ENCODE data around the gene PCYT2. TPM values are rescaled to one million over a fixed set of nuclear protein-coding genes. Genes with fewer than 3 reads are reported as not detected.

PCYT2 gene
- total RNA-seq, 2 donors from 2014 or later: 10.1 to 26.8 TPM

DNA sequence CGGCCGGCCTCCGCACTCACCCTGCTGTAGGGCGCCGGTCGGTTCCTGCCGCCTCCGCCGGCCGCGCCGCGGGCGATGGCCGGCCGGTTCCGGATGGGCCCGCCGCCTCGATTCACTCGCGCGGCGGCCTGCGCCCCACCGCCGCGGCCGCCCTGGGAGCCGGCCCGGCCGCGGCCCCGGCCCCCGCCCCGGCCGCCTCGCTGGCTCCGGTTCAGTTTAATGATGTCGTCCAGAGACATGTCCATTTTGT is 20.0 kb downstream of the PCYT2 start:
- H3K27ac Mint-ChIP-seq: peak overlapping the region; percentile 93
- ATAC-seq (replicated peaks): peak; percentile 9
- no peaks in the 10 kb centered on the region for H3K27me3 Mint-ChIP-seq
- peak overlapping the region; percentile 79 for H3K4me3 Mint-ChIP-seq
- H3K36me3 Mint-ChIP-seq (ENCODE audit: low read depth): peaks cover 86% of the 10 kb centered on the region
- peaks cover 12% of the 10 kb centered on the region for H3K4me1 Mint-ChIP-seq
- no peaks in the 10 kb centered on the region for H3K9me3 Mint-ChIP-seq

DNA sequence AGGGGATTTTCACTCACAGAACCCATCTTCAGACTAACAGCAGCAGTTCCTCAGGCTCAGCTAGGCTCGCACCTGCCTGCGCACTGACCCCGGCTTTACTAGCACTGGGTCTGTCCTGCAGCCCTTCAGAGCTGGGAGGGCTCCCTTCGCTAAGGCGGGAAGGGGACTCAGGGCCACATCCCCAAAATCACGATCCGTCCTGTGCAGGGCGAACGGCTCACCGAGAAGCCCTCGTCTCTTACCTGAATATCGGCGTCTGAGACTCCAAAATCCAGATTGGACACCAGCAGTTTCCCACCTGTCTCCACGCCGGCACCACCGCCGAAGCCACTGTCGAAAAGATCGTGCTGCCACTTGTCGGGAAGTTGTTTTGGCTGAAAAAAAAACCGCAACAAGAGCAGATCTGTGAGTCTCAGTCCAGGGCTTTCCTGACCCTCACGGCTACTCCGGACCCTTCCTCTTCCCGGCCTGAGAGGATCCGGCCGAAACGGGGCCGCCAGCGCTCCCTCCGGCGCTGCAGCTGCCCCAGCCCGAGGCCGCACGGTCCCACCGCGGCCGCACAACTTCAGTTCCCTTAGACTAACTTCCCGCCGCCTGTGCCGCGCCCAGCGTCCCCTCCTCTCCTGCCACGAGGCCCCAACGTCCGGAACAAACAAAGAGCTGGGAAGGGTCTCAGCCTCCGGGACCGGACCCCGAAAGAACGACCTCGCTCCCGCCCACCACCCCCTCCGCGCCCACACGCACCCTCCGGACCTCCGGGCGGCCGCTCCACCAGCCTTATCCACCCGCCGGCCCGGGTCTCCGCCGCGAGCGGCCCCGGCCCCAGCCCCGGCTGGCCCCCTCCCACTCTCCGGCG is 20.5 kb downstream of the PCYT2 start:
- H3K4me1 Mint-ChIP-seq: peaks cover 12% of the 10 kb centered on the region
- H3K9me3 Mint-ChIP-seq: no peaks in the 10 kb centered on the region
- no peak for ATAC-seq (replicated peaks)
- H3K4me3 Mint-ChIP-seq: peak overlapping the region; percentile 79
- peak overlapping the region; percentile 93 for H3K27ac Mint-ChIP-seq
- peaks cover 86% of the 10 kb centered on the region for H3K36me3 Mint-ChIP-seq (ENCODE audit: low read depth)
- no peaks in the 10 kb centered on the region for H3K27me3 Mint-ChIP-seq

DNA sequence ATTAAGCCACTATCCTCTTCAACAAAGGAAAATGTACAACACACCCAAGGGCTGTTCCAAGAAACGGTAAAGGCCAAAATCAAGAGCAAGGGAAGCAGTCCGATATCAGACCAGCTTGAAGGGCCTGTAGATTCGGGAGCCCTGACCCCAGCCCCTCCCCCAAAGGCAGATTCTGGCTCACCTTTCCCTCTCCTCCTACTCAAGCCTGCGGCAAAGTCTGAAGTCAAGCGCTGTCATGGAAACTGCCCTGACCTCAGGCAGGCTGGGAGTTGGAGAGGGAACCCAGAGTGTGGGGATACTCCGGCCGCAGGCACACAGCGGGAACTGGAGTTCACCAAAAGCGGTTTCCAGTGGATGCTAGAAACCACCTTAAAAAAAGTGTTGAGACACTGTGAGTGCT is 21.6 kb downstream of the PCYT2 start:
- peak overlapping the region; percentile 79 for H3K4me3 Mint-ChIP-seq
- peaks cover 86% of the 10 kb centered on the region for H3K36me3 Mint-ChIP-seq (ENCODE audit: low read depth)
- peaks cover 12% of the 10 kb centered on the region for H3K4me1 Mint-ChIP-seq
- H3K27me3 Mint-ChIP-seq: no peaks in the 10 kb centered on the region
- no peaks in the 10 kb centered on the region for H3K9me3 Mint-ChIP-seq
- no peak for ATAC-seq (replicated peaks)
- peak overlapping the region; percentile 63 for H3K27ac Mint-ChIP-seq

DNA sequence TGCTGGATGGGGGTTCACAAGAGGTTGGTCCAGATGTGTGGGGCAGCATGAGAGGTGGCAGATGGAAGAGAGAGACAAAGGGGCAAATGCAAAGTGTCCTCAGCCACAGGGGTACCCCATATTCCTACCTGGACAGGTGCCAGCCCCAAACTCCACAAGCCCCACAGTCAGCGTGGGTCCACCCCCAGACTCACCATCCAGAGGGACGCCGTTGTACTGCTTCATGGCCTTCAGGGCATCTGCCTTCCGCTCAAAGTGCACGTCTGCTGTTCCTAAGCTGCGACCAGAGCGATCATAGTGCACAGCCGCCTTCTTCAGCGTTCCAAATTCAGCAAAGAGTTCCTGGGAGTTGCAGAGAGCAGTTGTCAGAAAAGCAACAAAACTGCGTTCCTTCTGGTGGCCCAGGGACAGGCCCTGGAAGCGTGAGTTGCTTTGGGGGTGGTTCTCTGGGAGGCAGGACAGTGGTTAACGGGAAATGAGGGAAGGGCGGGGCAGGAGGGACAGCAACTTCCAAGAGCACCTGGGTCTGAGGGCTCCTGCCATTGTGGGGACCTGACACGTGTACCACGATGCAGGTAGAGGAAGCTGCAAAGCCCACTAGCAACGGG is 22.1 kb downstream of the PCYT2 start:
- no peak for ATAC-seq (replicated peaks)
- peaks cover 87% of the 10 kb centered on the region for H3K36me3 Mint-ChIP-seq (ENCODE audit: low read depth)
- peak overlapping the region; percentile 76 for H3K27ac Mint-ChIP-seq
- H3K4me3 Mint-ChIP-seq: peak overlapping the region; percentile 79
- H3K27me3 Mint-ChIP-seq: no peaks in the 10 kb centered on the region
- peaks cover 12% of the 10 kb centered on the region for H3K4me1 Mint-ChIP-seq
- H3K9me3 Mint-ChIP-seq: no peaks in the 10 kb centered on the region

DNA sequence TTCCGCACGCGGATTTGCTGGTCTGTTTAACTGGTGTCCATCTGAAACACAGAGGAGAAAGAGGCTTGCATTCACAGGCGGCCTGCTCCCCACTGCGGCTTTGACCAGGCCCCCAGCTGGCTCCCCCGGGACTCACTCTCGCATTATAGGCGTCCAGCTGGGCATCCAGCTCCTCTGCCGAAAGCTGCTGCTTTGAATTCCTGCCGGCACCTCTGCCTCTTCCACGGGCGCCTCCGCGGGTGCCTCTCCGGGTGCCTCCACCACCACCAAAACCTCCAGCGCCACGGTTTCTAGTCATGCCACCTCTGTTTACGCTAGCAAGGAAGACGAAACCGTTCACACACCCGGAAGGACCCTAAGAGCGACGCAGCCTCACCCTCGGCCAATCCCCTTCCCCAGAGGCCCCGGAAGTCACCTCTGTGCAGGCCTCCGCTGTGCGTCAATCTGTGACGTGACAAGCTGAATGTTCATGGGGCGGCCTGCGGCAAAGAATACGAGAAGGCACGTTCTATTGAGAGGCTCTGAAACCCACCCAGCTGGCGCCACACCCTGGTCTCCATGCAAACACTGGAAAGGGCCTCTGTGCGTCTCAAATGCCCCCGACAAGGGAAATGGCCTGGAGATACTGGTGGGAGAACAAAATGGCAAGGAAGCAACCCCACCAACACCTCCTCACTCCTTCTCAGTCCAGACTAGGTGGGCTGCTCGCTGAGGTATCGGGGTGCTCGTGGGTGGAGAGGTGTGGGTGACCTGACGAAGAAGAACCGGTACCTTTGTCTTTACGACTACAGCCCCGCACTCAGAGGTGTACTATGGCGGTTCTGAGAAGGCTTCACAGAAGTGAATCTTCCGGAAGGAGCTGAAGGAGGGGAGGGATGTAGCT is 22.9 kb downstream of the PCYT2 start:
- Mint-ChIP-seq H3K36me3 (ENCODE audit: low read depth) (peaks cover 89% of the 10 kb centered on the region), H3K9me3 (no peaks in the 10 kb centered on the region), H3K4me3 (peak overlapping the region; percentile 79), H3K27me3 (no peaks in the 10 kb centered on the region), H3K27ac (peak overlapping the region; percentile 76), H3K4me1 (peaks cover 12% of the 10 kb centered on the region)
- ATAC-seq (replicated peaks): no peak

DNA sequence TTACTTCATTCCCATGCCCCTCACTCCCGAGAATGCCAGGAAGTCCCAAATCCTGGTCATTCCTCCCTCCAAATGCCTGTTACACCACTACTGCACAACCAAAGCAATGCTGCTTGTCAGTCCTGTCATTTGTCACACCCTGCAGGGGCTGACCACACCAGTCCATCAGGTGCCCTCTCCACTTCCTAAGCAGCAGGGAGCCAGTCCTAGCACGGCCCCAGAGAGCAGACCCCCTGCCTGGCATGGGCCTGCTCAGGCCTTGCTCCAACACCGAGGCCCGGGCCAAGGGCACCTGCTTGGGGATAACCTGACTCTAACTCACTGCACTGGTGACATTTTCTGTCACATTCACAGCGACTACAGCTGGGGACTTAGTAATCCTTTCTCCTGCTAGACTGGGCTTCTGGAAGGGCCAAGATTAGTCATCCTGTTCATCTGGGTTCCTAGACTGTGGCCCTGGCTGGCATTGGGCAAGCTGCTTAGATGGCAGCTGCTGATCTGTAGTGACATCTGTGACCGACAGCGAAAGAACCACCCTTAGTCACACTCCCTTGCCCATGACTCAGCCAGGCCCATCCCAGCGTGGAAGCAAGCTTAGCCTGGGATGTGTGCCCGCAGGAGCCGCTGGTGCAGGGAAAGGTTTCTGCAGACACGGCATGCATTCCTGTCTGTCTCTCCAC is 25.2 kb downstream of the PCYT2 start:
- Mint-ChIP-seq H3K4me1 (peaks cover 12% of the 10 kb centered on the region), H3K27ac (peak overlapping the region; percentile 69), H3K4me3 (no peak overlapping the region), H3K27me3 (no peaks in the 10 kb centered on the region), H3K9me3 (no peaks in the 10 kb centered on the region), H3K36me3 (ENCODE audit: low read depth) (peaks cover 97% of the 10 kb centered on the region)
- ATAC-seq (replicated peaks): no peak

DNA sequence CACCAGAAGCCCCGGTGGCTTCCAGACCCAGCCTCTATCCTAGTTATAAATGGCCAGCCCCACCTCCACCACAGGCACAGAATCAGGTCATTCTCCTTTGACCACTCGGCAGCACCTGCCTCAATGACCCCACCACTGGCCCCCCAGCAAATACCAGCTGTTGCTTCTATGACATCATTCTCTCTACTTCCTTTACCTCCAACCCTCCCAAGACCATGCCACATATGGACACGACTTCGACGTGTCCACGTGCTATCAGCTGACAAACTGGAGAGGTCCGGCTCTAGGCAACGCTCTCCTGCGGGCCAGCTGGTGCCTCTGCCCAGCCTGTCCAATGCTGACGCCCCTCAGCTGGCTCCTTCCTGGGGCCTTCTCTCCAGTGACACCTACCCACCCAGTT is 25.7 kb downstream of the PCYT2 start:
- H3K4me1 Mint-ChIP-seq: peaks cover 12% of the 10 kb centered on the region
- peak overlapping the region; percentile 69 for H3K27ac Mint-ChIP-seq
- H3K27me3 Mint-ChIP-seq: no peaks in the 10 kb centered on the region
- no peak for ATAC-seq (replicated peaks)
- no peaks in the 10 kb centered on the region for H3K9me3 Mint-ChIP-seq
- no peak overlapping the region for H3K4me3 Mint-ChIP-seq
- peaks cover 98% of the 10 kb centered on the region for H3K36me3 Mint-ChIP-seq (ENCODE audit: low read depth)

DNA sequence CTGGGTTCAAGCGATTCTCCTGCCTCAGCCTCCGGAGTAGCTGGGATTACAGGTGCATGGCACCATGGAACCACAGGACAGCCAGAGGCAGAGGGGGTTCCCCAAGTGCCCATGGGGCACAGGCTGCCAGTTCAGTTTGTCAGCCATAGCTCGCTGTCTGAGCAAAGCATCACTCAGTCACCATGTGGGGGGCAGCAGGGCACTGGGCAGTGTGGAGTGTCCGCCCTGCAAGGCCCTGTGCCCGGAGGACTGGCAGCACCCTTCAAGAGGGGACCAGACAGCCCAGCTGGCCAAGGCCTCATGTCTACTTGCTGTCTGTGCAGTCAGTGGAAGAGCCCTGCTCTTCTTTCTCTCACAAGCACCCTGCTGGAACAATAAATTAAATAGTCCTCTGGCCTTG is 26.2 kb downstream of the PCYT2 start:
- H3K9me3 Mint-ChIP-seq: no peaks in the 10 kb centered on the region
- H3K27me3 Mint-ChIP-seq: no peaks in the 10 kb centered on the region
- no peak overlapping the region for H3K4me3 Mint-ChIP-seq
- peaks cover 12% of the 10 kb centered on the region for H3K4me1 Mint-ChIP-seq
- H3K36me3 Mint-ChIP-seq (ENCODE audit: low read depth): peaks cover 98% of the 10 kb centered on the region
- ATAC-seq (replicated peaks): no peak
- no peak overlapping the region for H3K27ac Mint-ChIP-seq

DNA sequence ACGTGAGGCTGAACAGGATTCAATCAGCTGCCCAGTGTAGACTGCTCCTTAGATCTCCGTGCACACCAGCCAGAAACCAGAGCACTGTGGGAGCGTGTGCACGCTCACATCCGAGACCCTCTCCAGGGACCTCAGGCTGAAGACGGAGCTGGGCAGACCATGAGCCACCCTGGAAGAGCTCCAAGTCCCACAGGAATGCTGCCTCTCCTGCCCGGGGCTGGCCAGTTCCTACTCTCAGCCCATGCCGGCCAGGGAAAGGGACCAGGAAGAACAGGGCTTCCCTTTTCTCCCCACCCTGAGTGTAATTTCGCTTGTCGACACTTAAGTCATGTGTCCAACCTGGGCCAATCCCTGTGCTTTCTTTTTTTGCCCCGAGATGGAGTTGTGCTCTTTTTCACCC is 26.7 kb downstream of the PCYT2 start:
- H3K9me3 Mint-ChIP-seq: no peaks in the 10 kb centered on the region
- no peak for ATAC-seq (replicated peaks)
- peaks cover 12% of the 10 kb centered on the region for H3K4me1 Mint-ChIP-seq
- no peak overlapping the region for H3K27ac Mint-ChIP-seq
- peaks cover 98% of the 10 kb centered on the region for H3K36me3 Mint-ChIP-seq (ENCODE audit: low read depth)
- H3K27me3 Mint-ChIP-seq: no peaks in the 10 kb centered on the region
- H3K4me3 Mint-ChIP-seq: no peak overlapping the region

DNA sequence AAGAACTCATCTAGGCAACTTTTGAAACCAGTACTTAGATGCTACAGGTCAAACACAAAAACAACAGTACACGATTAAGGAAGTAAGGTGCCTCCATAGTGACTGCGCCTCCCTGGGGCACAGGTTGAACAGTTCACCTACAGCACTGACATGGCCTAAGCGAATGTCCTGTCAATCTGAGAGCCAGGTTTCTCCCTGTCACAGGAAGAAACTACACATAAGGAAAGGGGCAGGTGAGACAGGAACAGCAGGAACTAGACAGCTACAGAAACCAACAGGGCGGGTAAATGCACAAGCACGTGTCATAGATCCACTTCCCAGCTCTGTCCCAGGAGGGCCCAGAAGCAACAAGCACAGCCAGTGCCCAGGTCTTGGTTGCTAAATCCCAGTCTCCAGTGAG is 32.1 kb downstream of the PCYT2 start:
- H3K27me3 Mint-ChIP-seq: no peaks in the 10 kb centered on the region
- peaks cover 67% of the 10 kb centered on the region for H3K36me3 Mint-ChIP-seq (ENCODE audit: low read depth)
- H3K27ac Mint-ChIP-seq: no peak overlapping the region
- no peaks in the 10 kb centered on the region for H3K9me3 Mint-ChIP-seq
- H3K4me1 Mint-ChIP-seq: no peaks in the 10 kb centered on the region
- no peak for ATAC-seq (replicated peaks)
- no peak overlapping the region for H3K4me3 Mint-ChIP-seq

DNA sequence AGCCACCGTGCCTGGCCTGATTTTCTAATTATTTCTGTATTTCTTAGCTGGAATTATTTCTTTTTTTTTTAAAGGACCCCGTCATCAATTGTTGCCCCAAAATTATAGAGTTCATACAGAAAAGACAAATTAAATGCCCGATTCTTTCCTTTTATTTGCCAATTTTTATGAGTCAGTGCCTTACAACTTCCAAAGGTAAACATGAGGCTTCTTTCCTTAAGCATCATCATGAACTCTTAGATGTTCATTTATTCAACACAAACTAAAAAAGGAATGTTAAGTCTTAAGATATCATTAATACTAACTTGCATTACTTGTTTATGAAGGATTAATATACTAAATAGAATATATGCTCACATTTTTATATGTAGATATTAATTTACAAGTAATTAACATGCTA is 32.9 kb downstream of the PCYT2 start:
- H3K36me3 Mint-ChIP-seq (ENCODE audit: low read depth): peaks cover 59% of the 10 kb centered on the region

DNA sequence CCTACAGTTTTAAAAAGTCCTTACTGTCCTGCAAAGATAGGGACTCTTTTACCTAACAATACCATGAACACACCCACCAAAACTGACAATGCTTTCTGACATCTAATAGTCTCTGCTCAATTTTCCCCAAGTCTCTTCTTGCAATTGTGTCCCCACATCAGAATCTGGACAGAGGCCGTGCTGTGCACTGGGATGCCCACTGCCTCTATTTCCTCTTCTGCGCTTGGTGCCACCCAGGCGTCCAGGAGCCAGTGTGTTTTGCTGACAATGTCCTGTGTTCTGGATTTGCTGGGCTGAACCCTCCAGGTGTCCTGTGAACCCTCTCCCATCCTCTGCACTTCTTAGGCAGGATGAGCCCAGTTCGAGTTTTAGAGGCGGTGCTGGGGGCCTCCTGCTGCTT is 33.6 kb downstream of the PCYT2 start:
- no peak for ATAC-seq (replicated peaks)
- Mint-ChIP-seq H3K4me3 (no peak overlapping the region), H3K27ac (no peak overlapping the region), H3K27me3 (no peaks in the 10 kb centered on the region), H3K36me3 (ENCODE audit: low read depth) (peaks cover 58% of the 10 kb centered on the region), H3K9me3 (no peaks in the 10 kb centered on the region), H3K4me1 (peaks cover 5% of the 10 kb centered on the region)

More for the DNA sequence above, 32.9 kb downstream of the PCYT2 start:
- Mint-ChIP-seq H3K4me1 (no peaks in the 10 kb centered on the region), H3K9me3 (no peaks in the 10 kb centered on the region), H3K27ac (no peak overlapping the region), H3K4me3 (no peak overlapping the region), H3K27me3 (no peaks in the 10 kb centered on the region)
- no peak for ATAC-seq (replicated peaks)

DNA sequence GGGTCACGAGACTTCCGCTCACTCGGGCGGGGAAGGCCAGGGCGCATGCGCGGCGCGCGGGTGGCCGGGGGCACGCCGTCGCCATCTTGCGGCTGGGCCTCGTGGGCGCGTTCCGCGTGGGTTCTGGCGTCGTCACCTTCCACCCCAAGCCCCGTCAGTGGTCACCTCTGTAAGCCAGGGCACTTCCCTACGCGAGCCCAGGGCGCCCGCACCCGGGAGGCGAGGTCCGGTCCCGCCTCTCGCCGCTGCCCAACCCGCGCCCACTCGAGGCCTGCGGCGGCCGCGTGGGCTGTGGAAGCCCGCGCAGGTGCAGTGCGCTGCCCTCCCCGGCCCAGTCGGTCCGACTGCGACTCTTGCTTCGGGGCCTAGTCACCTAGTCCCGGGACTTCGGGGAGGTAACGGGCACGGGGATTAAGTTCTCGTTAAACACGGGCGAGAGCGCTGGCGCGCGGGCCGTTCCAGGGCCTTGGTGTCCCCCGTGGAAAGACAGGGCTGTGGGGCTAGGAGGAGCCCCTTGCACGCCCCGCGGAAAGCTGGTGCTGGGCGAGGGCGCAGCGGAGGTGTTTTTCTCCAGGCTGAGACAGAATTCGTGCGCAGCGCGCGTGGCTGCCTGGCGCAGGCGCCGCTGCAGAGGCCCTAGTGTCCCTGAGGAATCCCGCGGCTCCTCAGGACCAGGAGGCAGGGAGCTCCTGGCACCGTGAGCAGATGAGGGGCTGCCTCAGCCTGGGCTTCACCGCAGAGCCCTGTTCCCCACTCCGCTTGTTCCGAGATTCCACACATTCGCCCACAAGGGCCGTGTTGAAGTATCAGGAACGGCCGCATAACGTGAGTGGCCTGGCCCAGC is 39.6 kb downstream of the PCYT2 start:
- peak overlapping the region; percentile 91 for H3K27ac Mint-ChIP-seq
- peak overlapping the region; percentile 83 for H3K4me3 Mint-ChIP-seq
- peaks cover 59% of the 10 kb centered on the region for H3K36me3 Mint-ChIP-seq (ENCODE audit: low read depth)
- no peaks in the 10 kb centered on the region for H3K9me3 Mint-ChIP-seq
- peak; percentile 11 for ATAC-seq (replicated peaks)
- peaks cover 5% of the 10 kb centered on the region for H3K4me1 Mint-ChIP-seq
- no peaks in the 10 kb centered on the region for H3K27me3 Mint-ChIP-seq

All from activated T-helper 17 cell treated with anti-CD3 and anti-CD28 coated beads, Interleukin-2, amount 50 U/mL, for 72 hours (primary cell).